Stimulated activated CD4-positive, alpha-beta T cell treated with anti-CD3 and anti-CD28 coated beads, Interleukin-12 subunit alpha, Interleukin-12 subunit beta, amount 100 ng/mL, for 4 hours (primary cell): ENCODE results near the gene MINDY3.
"Not testable (repeated sequence)": the region's sequence is repeated elsewhere in the genome, so short reads cannot be mapped to it uniquely, and the experiment has no call there.

Experiments
- DNase-seq: peaks from one replicate; pipeline ENCODE4 v3.0.0-alpha.2; 2020

Gene MINDY3

GRCh38 chr10:15853800-15854199 is 6.5 kb downstream of the MINDY3 start:
- no peak for DNase-seq

GRCh38 chr10:15852111-15852557 is 8.2 kb downstream of the MINDY3 start:
- DNase-seq, result no peak

GRCh38 chr10:15850337-15850978 is 9.8 kb downstream of the MINDY3 start:
- not testable (repeated sequence) for DNase-seq

GRCh38 chr10:15849316-15849715 is 11.0 kb downstream of the MINDY3 start:
- no peak for DNase-seq

GRCh38 chr10:15847481-15847880 is 12.8 kb downstream of the MINDY3 start:
- DNase-seq, result no peak

- no peak for DNase-seq
Observed at GRCh38 chr10:15844517-15844916, 15.8 kb downstream of the MINDY3 start.

- DNase-seq, result no peak
Observed at GRCh38 chr10:15843695-15844094, 16.6 kb downstream of the MINDY3 start.

GRCh38 chr10:15842556-15843169 is 17.6 kb downstream of the MINDY3 start:
- DNase-seq, result no peak

GRCh38 chr10:15841696-15842095 is 18.6 kb downstream of the MINDY3 start:
- DNase-seq, result no peak

GRCh38 chr10:15836807-15837206 is 23.5 kb downstream of the MINDY3 start:
- no peak for DNase-seq

GRCh38 chr10:15829495-15829894 is 30.8 kb downstream of the MINDY3 start:
- no peak for DNase-seq

GRCh38 chr10:15824498-15824897 is 35.8 kb downstream of the MINDY3 start:
- DNase-seq, result no peak

GRCh38 chr10:15822131-15822530 is 38.2 kb downstream of the MINDY3 start:
- no peak for DNase-seq

- no peak for DNase-seq
Observed at GRCh38 chr10:15821046-15821683, 39.1 kb downstream of the MINDY3 start.

- DNase-seq, result no peak
Observed at GRCh38 chr10:15817409-15818046, 42.8 kb downstream of the MINDY3 start.

- DNase-seq, result no peak
Observed at GRCh38 chr10:15815242-15815885, 44.9 kb downstream of the MINDY3 start.

GRCh38 chr10:15814565-15814964 is 45.7 kb downstream of the MINDY3 start:
- no peak for DNase-seq

GRCh38 chr10:15813415-15813814 is 46.9 kb downstream of the MINDY3 start:
- DNase-seq, result no peak

- DNase-seq, result no peak
Observed at GRCh38 chr10:15809450-15809849, 50.9 kb downstream of the MINDY3 start.

GRCh38 chr10:15808204-15808797 is 52.0 kb downstream of the MINDY3 start:
- no peak for DNase-seq

GRCh38 chr10:15805395-15806058 is 54.8 kb downstream of the MINDY3 start:
- no peak for DNase-seq

- no peak for DNase-seq
Observed at GRCh38 chr10:15804109-15804508, 56.2 kb downstream of the MINDY3 start.
